Prostate gland (tissue), 2 donors: Measurements from ENCODE around the gene LAMA3.

ENCODE experiments used
- CTCF ChIP-seq, 4 experiments: fragments of 200-600 bp in 2 of 4; fragments of 450-650 bp in 2 of 4; sonication (generic) in 2 of 4; IDR thresholded peaks; 1 replicate in 3 of 4; 2 replicates in 1 of 4; pipeline ENCODE4 v1.5.1; 2016 to 2019; ENCODE audit warnings: antibody characterized with exemption in 4 of 4, mild to moderate bottlenecking in 2 of 4, moderate library complexity in 2 of 4
- POLR2A ChIP-seq: fragments of 450-650 bp; IDR thresholded peaks from one replicate; pipeline ENCODE4 v1.6.1; 2016; ENCODE audit warnings: antibody characterized with exemption, mild to moderate bottlenecking
- POLR2AphosphoS5 ChIP-seq: sonication (generic); formaldehyde crosslinking; IDR thresholded peaks from one replicate; pipeline ENCODE4 v1.6.1; 2017; ENCODE audit warnings: antibody characterized with exemption

GRCh38 chr18:23949863-23950262 lies 260.6 kb downstream of the LAMA3 start:
- TF ChIP-seq CTCF (IDR thresholded peaks at IDR 0.05) = no peak
- no peak for TF ChIP-seq POLR2AphosphoS5
- TF ChIP-seq POLR2A = no peak
